Left ventricle myocardium inferior (tissue), 1 donor: Measurements from ENCODE around the gene SSTR3. TPM values are rescaled to one million over a fixed set of nuclear protein-coding genes. Genes with fewer than 3 reads are reported as not detected.

ENCODE experiments used
- DNase-seq: peaks from one replicate; pipeline ENCODE4 v3.0.0-alpha.2; 2020
- H3K27ac ChIP-seq: fragments of 200-600 bp; replicated peaks from 2 replicates; pipeline ENCODE4 v1.8.0; 2021
- H3K27me3 ChIP-seq: fragments of 200-600 bp; 2 replicates; pipeline ENCODE4 v1.8.0; 2021; ENCODE audit warnings: low read depth
- H3K36me3 ChIP-seq: fragments of 200-600 bp; 2 replicates; pipeline ENCODE4 v1.8.0; 2021
- H3K4me1 ChIP-seq: fragments of 200-600 bp; 2 replicates; pipeline ENCODE4 v1.8.0; 2021
- H3K4me3 ChIP-seq: fragments of 200-600 bp; 2 replicates; pipeline ENCODE4 v1.8.0; 2021; ENCODE audit warnings: mild to moderate bottlenecking, moderate library complexity
- H3K9me3 ChIP-seq: fragments of 200-600 bp; replicated peaks from 2 replicates; pipeline ENCODE4 v1.8.0; 2021
- CTCF ChIP-seq: fragments of 200-600 bp; IDR thresholded peaks from 2 replicates; pipeline ENCODE4 v1.8.0; 2021; ENCODE audit warnings: antibody characterized with exemption, mild to moderate bottlenecking, borderline replicate concordance
- intact Hi-C: fragments of 100-400 bp; cut with micrococcal nuclease; formaldehyde crosslinking; loops from one replicate; pipeline ENCODE4 v1.11.0; 2022
- total RNA-seq: library from RNA; stranded (reverse); fragmentation: NEBNext Ultra II Directional; extraction: Animal tissue kit (Norgen Biotek cat#: 25700); gene quantifications from one replicate; pipeline ENCODE4 v1.2.1, GENCODE V29; 2021
- donor health status: DM: no; HTN: yes; CAD: no; lungs with severe emphysema.

SSTR3 gene
- total RNA-seq, 1 donor from 2014 or later, result not detected

- no peaks in the 10 kb centered on the region for H3K9me3 ChIP-seq
- peaks cover 99% of the 10 kb centered on the region for H3K27me3 ChIP-seq
- peaks cover 9% of the 10 kb centered on the region for H3K4me1 ChIP-seq
- no peaks in the 10 kb centered on the region for H3K36me3 ChIP-seq
- intact Hi-C loops, result no loop called here
- no peak overlapping the region for H3K27ac ChIP-seq
- H3K4me3 ChIP-seq, result no peak overlapping the region
- DNase-seq, result no peak
- no peak for TF ChIP-seq CTCF
Measured at GRCh38 chr22:37258005-37258752, 45.9 kb upstream of the SSTR3 start.

DNA sequence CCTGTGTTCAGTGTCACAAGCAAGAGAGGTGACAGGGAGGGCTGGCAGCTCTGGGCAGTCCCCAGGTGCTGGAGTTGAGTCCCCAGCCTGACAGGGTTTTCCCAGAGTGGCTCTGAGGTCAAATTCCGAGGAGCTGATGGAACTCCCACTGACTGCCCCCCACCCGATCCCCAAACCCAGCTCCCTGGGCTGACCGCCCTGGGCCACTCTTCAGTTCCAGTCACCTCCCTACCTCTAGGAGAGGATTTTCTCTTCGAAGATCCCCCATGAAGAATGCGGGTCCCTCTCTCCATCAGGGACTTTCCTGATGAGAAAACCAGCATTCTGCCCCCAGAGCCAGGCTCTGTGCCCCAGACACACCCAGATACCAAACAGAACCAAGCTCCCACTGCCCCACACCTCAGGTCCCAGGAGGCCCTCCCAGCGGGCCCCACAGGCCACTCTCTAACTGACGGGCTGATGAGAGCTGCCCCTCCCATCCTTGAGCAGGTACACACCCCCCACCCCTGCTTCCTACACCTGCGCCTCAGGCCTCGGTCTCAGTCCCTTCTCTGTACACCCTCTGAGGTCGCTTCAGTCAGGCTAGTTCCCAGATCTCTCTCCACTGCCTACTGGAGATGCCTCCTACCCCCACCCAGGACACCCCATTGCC, 43.9 kb upstream of the SSTR3 start:
- no peak overlapping the region for H3K27ac ChIP-seq
- no peak for TF ChIP-seq CTCF
- peaks cover 99% of the 10 kb centered on the region for H3K27me3 ChIP-seq
- no peaks in the 10 kb centered on the region for H3K9me3 ChIP-seq
- intact Hi-C loops, result no loop called here
- H3K4me1 ChIP-seq, result peaks cover 9% of the 10 kb centered on the region
- no peak for DNase-seq
- H3K36me3 ChIP-seq, result no peaks in the 10 kb centered on the region
- H3K4me3 ChIP-seq, result no peak overlapping the region

DNA sequence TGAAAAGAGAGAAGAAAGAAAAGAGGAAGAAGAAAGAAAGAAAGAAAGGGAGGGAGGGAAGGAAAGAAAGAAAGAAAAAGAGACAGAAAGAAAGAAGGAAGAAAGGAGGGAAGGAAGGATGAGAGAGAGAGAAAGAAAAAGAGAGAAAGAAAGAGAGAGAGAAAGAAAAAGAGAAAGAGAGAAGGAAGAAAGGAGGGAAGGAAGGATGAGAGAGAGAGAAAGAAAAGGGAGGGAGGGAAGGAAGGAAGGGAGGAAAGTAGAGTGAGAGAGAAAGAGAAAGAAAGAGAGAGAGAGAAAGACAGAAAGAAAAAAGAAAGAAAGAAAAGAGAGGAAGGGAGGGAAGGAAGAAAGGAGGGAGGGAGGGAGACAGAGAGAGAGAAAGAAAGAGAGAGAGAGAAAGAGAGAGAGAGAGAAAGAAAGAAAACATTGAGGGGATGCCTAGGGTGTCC, 43.3 kb upstream of the SSTR3 start:
- no peak overlapping the region for H3K27ac ChIP-seq
- no peaks in the 10 kb centered on the region for H3K36me3 ChIP-seq
- intact Hi-C loops, result no loop called here
- H3K27me3 ChIP-seq, result peaks cover 99% of the 10 kb centered on the region
- H3K4me1 ChIP-seq, result peaks cover 7% of the 10 kb centered on the region
- H3K9me3 ChIP-seq, result no peaks in the 10 kb centered on the region
- DNase-seq, result no peak
- no peak overlapping the region for H3K4me3 ChIP-seq
- no peak for TF ChIP-seq CTCF

DNA sequence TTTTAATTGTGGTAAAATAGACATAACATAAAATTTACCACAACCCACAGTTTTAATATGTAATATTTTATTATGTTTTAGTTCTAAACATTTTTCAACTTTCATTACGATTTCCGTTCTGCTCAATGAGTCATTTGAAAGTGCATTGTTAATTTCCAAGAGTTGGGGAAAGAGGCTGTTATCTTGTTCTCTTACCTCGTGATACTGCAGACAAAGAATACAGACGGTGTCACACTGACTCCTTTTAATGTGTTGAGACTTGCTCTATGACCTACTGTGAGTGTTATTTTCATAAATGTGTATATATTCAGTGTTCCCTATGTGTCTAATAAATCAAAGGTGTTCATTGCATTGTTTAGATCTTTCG, 42.6 kb upstream of the SSTR3 start:
- no peaks in the 10 kb centered on the region for H3K9me3 ChIP-seq
- peaks cover 6% of the 10 kb centered on the region for H3K4me1 ChIP-seq
- no peaks in the 10 kb centered on the region for H3K36me3 ChIP-seq
- intact Hi-C loops, result no loop called here
- H3K27me3 ChIP-seq, result peaks cover 99% of the 10 kb centered on the region
- H3K4me3 ChIP-seq, result no peak overlapping the region
- no peak overlapping the region for H3K27ac ChIP-seq
- TF ChIP-seq CTCF, result no peak
- DNase-seq, result no peak

DNA sequence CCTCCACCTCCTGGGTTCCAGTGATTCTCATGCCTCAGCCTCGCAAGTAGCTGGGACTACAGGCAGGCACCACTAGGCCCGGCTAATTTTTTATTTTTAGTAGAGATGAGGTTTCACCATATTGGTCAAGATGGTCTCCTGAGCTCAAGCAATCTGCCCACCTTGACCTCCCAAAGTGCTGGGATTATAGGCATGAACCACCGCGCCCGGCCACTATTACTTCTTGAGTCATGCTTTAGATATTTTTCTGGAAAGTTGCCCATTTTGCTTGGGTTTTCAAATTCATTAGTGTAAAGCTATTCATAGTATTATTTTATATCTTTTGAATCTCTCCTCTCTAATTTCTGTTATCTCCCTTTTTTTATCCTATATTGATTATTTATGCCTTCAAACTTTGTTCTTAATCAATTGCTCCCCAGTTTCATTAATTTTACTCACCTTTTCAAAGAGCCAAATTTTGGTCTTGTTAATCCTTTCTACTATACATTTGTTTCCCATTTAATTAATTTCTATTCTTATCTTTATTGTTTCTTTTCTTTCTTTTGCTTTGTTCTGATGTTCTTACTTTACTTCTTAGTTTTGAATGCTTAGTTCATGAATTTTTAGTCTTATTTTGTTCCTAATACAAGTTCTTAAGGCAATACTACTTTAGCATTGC, 42.1 kb upstream of the SSTR3 start:
- Histone ChIP-seq H3K27me3 (peaks cover 97% of the 10 kb centered on the region), H3K27ac (no peak overlapping the region), H3K9me3 (no peaks in the 10 kb centered on the region), H3K36me3 (no peaks in the 10 kb centered on the region), H3K4me3 (no peak overlapping the region), H3K4me1 (peaks cover 1% of the 10 kb centered on the region)
- no peak for TF ChIP-seq CTCF
- intact Hi-C loops, result no loop called here
- no peak for DNase-seq
